Measurements from ENCODE around the gene CWH43.

CWH43 gene

GRCh38 chr4:48962636-48963035 is 23.4 kb upstream of the CWH43 start:
- DNase-seq (ENCODE audit: extremely low read depth, low read depth): no peak
- TF ChIP-seq, protein P1, sequence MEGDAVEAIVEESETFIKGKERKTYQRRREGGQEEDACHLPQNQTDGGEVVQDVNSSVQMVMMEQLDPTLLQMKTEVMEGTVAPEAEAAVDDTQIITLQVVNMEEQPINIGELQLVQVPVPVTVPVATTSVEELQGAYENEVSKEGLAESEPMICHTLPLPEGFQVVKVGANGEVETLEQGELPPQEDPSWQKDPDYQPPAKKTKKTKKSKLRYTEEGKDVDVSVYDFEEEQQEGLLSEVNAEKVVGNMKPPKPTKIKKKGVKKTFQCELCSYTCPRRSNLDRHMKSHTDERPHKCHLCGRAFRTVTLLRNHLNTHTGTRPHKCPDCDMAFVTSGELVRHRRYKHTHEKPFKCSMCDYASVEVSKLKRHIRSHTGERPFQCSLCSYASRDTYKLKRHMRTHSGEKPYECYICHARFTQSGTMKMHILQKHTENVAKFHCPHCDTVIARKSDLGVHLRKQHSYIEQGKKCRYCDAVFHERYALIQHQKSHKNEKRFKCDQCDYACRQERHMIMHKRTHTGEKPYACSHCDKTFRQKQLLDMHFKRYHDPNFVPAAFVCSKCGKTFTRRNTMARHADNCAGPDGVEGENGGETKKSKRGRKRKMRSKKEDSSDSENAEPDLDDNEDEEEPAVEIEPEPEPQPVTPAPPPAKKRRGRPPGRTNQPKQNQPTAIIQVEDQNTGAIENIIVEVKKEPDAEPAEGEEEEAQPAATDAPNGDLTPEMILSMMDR (IDR thresholded peaks at IDR 0.05; ENCODE audit: low read depth, low read length): no peak

- DNase-seq (ENCODE audit: extremely low read depth, low read depth): peak; percentile 70
- TF ChIP-seq, protein P1 (IDR thresholded peaks at IDR 0.05; ENCODE audit: low read depth, low read length): peak; percentile 100
Observed at GRCh38 chr4:48963042-48963679, 22.9 kb upstream of the CWH43 start.

DNA sequence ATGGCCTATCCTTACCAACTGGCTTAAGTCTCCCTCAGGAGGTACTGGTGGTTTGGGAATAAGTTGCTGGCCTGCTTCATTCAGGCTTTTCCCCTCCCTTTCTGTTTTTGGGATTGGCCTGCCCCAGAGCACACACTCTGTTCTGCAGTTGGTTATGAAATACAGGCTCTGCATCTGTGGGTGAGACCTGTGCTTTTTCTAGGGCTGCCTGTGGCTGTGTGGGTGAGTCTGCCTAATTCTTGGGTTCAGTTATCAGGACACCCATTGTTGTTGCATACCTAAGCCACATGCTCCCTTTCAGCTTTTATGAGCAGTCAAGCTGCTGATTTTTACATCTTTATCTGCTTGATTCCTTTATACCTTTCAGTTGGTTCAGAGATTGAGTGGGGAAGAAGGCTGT is 19.0 kb upstream of the CWH43 start:
- DNase-seq (ENCODE audit: extremely low read depth, low read depth): no peak
- TF ChIP-seq, protein P1 (IDR thresholded peaks at IDR 0.05; ENCODE audit: low read depth, low read length): no peak

DNA sequence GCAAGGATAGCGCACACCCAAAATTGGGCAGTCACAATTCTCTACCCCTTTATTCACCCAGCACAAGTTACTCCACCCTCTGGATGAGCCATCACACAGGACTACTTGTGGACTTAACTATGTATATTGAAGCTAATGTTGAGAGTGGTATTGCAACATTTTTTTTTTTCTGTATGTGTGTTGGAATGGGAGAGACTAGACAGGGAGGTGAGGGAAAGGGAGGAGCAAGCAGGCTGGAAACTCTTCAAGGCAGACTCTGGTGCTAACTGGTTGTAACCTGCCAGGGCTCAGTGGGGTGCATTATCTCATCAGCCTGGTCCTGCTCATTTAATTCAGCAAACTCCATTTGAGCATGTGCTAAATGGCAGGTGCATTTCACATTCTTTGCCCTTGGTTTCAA is 18.4 kb upstream of the CWH43 start:
- TF ChIP-seq, protein P1 (IDR thresholded peaks at IDR 0.05; ENCODE audit: low read depth, low read length): no peak
- no peak for DNase-seq (ENCODE audit: extremely low read depth, low read depth)

DNA sequence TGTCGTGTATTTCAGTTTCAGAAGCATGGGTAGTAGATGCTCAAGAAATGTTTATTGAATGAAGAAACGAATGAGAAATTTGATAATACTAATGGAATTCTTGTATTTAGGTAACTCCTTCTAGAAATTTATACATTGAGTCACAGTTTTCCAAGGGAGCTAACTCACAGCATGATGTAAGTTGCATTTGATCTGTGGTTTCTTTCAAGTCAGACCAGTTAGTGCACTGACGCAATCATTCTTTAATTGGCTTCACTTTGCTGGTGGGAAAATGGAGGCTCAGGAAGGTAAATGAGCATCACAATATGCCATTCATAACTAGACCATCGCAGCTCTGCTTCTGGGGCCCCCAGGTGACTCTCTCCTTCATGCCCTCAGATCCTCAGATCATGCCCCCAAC is 17.3 kb upstream of the CWH43 start:
- TF ChIP-seq, protein P1 (IDR thresholded peaks at IDR 0.05; ENCODE audit: low read depth, low read length): no peak
- peak; percentile 23 for DNase-seq (ENCODE audit: extremely low read depth, low read depth)

DNA sequence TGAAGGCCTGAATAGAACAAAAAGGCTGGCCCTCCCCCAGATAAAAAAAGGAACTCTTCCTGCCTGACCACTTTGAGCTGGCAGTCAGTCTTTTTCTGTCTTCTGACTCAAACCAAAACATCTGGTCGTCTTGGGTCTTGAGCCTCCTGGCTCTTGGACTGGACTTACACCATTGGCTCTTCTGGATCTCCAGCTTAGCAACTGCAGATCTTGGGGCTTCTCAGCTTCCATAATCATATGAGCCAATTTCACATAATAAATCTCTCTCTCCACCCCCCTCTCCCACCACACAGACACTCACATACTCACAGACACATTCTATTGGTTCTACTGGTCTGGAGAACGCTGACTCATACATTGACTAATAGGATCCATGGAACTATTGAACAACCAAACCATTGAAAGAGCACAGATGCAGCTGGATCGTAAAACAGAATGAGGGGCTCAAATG is 15.6 kb upstream of the CWH43 start:
- DNase-seq (ENCODE audit: extremely low read depth, low read depth): no peak
- TF ChIP-seq, protein P1 (IDR thresholded peaks at IDR 0.05; ENCODE audit: low read depth, low read length): no peak

DNA sequence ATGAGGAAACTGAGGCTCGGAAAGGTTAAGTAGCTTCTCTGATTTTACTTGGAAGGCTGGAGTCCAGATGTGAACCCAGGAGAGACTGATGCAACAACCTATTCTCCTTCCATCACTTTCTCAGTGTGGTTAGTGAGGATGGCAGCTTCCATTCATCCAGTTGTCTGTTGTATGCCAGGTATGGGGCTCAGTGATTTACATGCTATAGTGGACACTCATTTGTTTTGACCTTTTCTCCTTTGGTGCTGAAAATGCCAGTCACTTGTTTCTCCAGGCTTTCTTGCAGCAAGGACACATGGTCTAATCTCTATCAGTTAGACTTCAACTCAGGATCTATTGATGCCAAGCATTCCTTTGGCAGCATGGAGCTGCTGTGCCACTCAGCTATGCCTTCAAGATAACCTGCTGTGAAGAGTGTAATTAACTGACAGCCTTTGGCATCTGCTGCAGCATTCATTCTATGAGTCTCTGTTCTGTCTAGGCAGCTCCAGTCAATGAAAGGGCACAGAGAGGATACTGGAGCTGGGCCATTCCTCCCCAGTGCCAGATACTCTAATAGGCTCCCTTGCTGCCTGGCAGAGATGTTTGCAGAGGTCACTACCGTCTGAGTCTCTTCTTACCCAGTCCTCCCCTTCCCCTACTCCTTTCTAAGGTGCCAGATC is 11.0 kb upstream of the CWH43 start:
- no peak for DNase-seq (ENCODE audit: extremely low read depth, low read depth)
- TF ChIP-seq, protein P1 (IDR thresholded peaks at IDR 0.05; ENCODE audit: low read depth, low read length): no peak

All from AG09319 (cell line).